Measurements from ENCODE around the gene DIAPH3.

The DIAPH3 gene

GRCh38 chr13:59801107-59801880 lies 362.4 kb downstream of the DIAPH3 start:
- FAIRE-seq (no peak), DNase-seq (ENCODE audit: insufficient read length) (no peak)
- no peak for TF ChIP-seq POLR2A (IDR thresholded peaks at IDR 0.05; ENCODE audit: low read depth, low read length)
- no peak for TF ChIP-seq POLR2AphosphoS5 (IDR thresholded peaks at IDR 0.05; ENCODE audit: low read depth, low read length)
- no peak for TF ChIP-seq TAF1 (IDR thresholded peaks at IDR 0.05; ENCODE audit: borderline replicate concordance, low read depth, low read length)

GRCh38 chr13:59793107-59793506 lies 370.6 kb downstream of the DIAPH3 start:
- TF ChIP-seq POLR2A (IDR thresholded peaks at IDR 0.05; ENCODE audit: low read depth, low read length), result no peak
- no peak for TF ChIP-seq TAF1 (IDR thresholded peaks at IDR 0.05; ENCODE audit: borderline replicate concordance, low read depth, low read length)
- no peak for TF ChIP-seq POLR2AphosphoS5 (IDR thresholded peaks at IDR 0.05; ENCODE audit: low read depth, low read length)
- DNase-seq (ENCODE audit: insufficient read length) (no peak), FAIRE-seq (no peak)

- TF ChIP-seq TAF1 (IDR thresholded peaks at IDR 0.05; ENCODE audit: borderline replicate concordance, low read depth, low read length), result no peak
- no peak for TF ChIP-seq POLR2A (IDR thresholded peaks at IDR 0.05; ENCODE audit: low read depth, low read length)
- TF ChIP-seq POLR2AphosphoS5 (IDR thresholded peaks at IDR 0.05; ENCODE audit: low read depth, low read length), result no peak
- DNase-seq (ENCODE audit: insufficient read length) (no peak), FAIRE-seq (no peak)
These were observed 373.1 kb downstream of the DIAPH3 start for GRCh38 chr13:59790626-59791025.

- FAIRE-seq, result no peak
- DNase-seq (ENCODE audit: insufficient read length), result no peak
- TF ChIP-seq POLR2A (IDR thresholded peaks at IDR 0.05; ENCODE audit: low read depth, low read length), result no peak
- TF ChIP-seq TAF1 (IDR thresholded peaks at IDR 0.05; ENCODE audit: borderline replicate concordance, low read depth, low read length), result no peak
- no peak for TF ChIP-seq POLR2AphosphoS5 (IDR thresholded peaks at IDR 0.05; ENCODE audit: low read depth, low read length)
These were observed 374.2 kb downstream of the DIAPH3 start for GRCh38 chr13:59789558-59789957.

- DNase-seq (ENCODE audit: insufficient read length) (no peak), FAIRE-seq (no peak)
- no peak for TF ChIP-seq POLR2A (IDR thresholded peaks at IDR 0.05; ENCODE audit: low read depth, low read length)
- no peak for TF ChIP-seq TAF1 (IDR thresholded peaks at IDR 0.05; ENCODE audit: borderline replicate concordance, low read depth, low read length)
- no peak for TF ChIP-seq POLR2AphosphoS5 (IDR thresholded peaks at IDR 0.05; ENCODE audit: low read depth, low read length)
These were observed 376.0 kb downstream of the DIAPH3 start for GRCh38 chr13:59787679-59788078.

- no peak for DNase-seq (ENCODE audit: insufficient read length)
- TF ChIP-seq TAF1 (IDR thresholded peaks at IDR 0.05; ENCODE audit: borderline replicate concordance, low read depth, low read length) (no peak), POLR2AphosphoS5 (IDR thresholded peaks at IDR 0.05; ENCODE audit: low read depth, low read length) (no peak), POLR2A (IDR thresholded peaks at IDR 0.05; ENCODE audit: low read depth, low read length) (no peak)
- FAIRE-seq, result no peak
These were observed 381.0 kb downstream of the DIAPH3 start for GRCh38 chr13:59782696-59783095.

GRCh38 chr13:59780058-59780457 lies 383.7 kb downstream of the DIAPH3 start:
- no peak for DNase-seq (ENCODE audit: insufficient read length)
- TF ChIP-seq POLR2AphosphoS5 (IDR thresholded peaks at IDR 0.05; ENCODE audit: low read depth, low read length) (no peak), TAF1 (IDR thresholded peaks at IDR 0.05; ENCODE audit: borderline replicate concordance, low read depth, low read length) (no peak), POLR2A (IDR thresholded peaks at IDR 0.05; ENCODE audit: low read depth, low read length) (no peak)
- no peak for FAIRE-seq

GRCh38 chr13:59776924-59777690 lies 386.6 kb downstream of the DIAPH3 start:
- TF ChIP-seq TAF1 (IDR thresholded peaks at IDR 0.05; ENCODE audit: borderline replicate concordance, low read depth, low read length) (no peak), POLR2A (IDR thresholded peaks at IDR 0.05; ENCODE audit: low read depth, low read length) (no peak), POLR2AphosphoS5 (IDR thresholded peaks at IDR 0.05; ENCODE audit: low read depth, low read length) (no peak)
- no peak for FAIRE-seq
- DNase-seq (ENCODE audit: insufficient read length), result no peak

GRCh38 chr13:59774491-59774971 lies 389.2 kb downstream of the DIAPH3 start:
- FAIRE-seq, result no peak
- DNase-seq (ENCODE audit: insufficient read length), result no peak
- TF ChIP-seq POLR2AphosphoS5 (IDR thresholded peaks at IDR 0.05; ENCODE audit: low read depth, low read length), result no peak
- TF ChIP-seq TAF1 (IDR thresholded peaks at IDR 0.05; ENCODE audit: borderline replicate concordance, low read depth, low read length), result no peak
- TF ChIP-seq POLR2A (IDR thresholded peaks at IDR 0.05; ENCODE audit: low read depth, low read length), result no peak

- TF ChIP-seq POLR2A (IDR thresholded peaks at IDR 0.05; ENCODE audit: low read depth, low read length) (no peak), TAF1 (IDR thresholded peaks at IDR 0.05; ENCODE audit: borderline replicate concordance, low read depth, low read length) (no peak), POLR2AphosphoS5 (IDR thresholded peaks at IDR 0.05; ENCODE audit: low read depth, low read length) (no peak)
- DNase-seq (ENCODE audit: insufficient read length) (no peak), FAIRE-seq (no peak)
These were observed 392.5 kb downstream of the DIAPH3 start for GRCh38 chr13:59771272-59771671.

GRCh38 chr13:59770451-59770850 lies 393.3 kb downstream of the DIAPH3 start:
- DNase-seq (ENCODE audit: insufficient read length) (no peak), FAIRE-seq (no peak)
- no peak for TF ChIP-seq POLR2AphosphoS5 (IDR thresholded peaks at IDR 0.05; ENCODE audit: low read depth, low read length)
- no peak for TF ChIP-seq TAF1 (IDR thresholded peaks at IDR 0.05; ENCODE audit: borderline replicate concordance, low read depth, low read length)
- TF ChIP-seq POLR2A (IDR thresholded peaks at IDR 0.05; ENCODE audit: low read depth, low read length), result no peak

All from GM12892 (cell line).